DOHH2 (cell line): ENCODE results near the gene EPPIN.

Source experiments
- H3F3A ChIP-seq: fragments of 200-600 bp; sonication (generic), shearing (Covaris generic); 2 replicates; pipeline ENCODE4 v1.6.0; 2016; ENCODE audit warnings: antibody characterized with exemption, mild to moderate bottlenecking; ENCODE audit not compliant: control insufficient read depth, insufficient read depth
- H3K27ac ChIP-seq: fragments of 200-600 bp; sonication (generic); 2 replicates; pipeline ENCODE4 v1.5.1; 2014; ENCODE audit warnings: low read depth, mild to moderate bottlenecking, low read length, moderate library complexity
- H3K27me3 ChIP-seq: fragments of 200-600 bp; sonication (generic); 2 replicates; pipeline ENCODE4 v1.6.1; 2014; ENCODE audit warnings: mild to moderate bottlenecking, low read length, mixed read lengths; ENCODE audit not compliant: control insufficient read depth
- H3K36me3 ChIP-seq: fragments of 200-600 bp; sonication (generic); 2 replicates; pipeline ENCODE4 v1.6.1; 2014; ENCODE audit warnings: mild to moderate bottlenecking, low read length, moderate library complexity, mixed read lengths; ENCODE audit not compliant: control insufficient read depth
- H3K4me1 ChIP-seq: fragments of 200-600 bp; sonication (generic); 2 replicates; pipeline ENCODE4 v1.6.1; 2014; ENCODE audit warnings: mild to moderate bottlenecking, low read length, mixed read lengths; ENCODE audit not compliant: control insufficient read depth
- H3K4me2 ChIP-seq: fragments of 200-600 bp; sonication (generic); 2 replicates; pipeline ENCODE4 v1.6.0; 2014; ENCODE audit warnings: mild to moderate bottlenecking, low read length, moderate library complexity
- H3K4me3 ChIP-seq: fragments of 200-600 bp; sonication (generic); 2 replicates; pipeline ENCODE4 v1.5.1; 2014; ENCODE audit warnings: mild to moderate bottlenecking, low read length, mixed read lengths
- H3K79me2 ChIP-seq: fragments of 200-600 bp; sonication (generic); 2 replicates; pipeline ENCODE4 v1.6.1; 2014; ENCODE audit warnings: mild to moderate bottlenecking, low read length, mixed read lengths; ENCODE audit not compliant: control insufficient read depth
- H3K9me2 ChIP-seq: fragments of 200-600 bp; sonication (generic); replicated peaks from 2 replicates; pipeline ENCODE4 v1.6.1; 2014; ENCODE audit warnings: mild to moderate bottlenecking, low read length, mixed read lengths; ENCODE audit not compliant: control insufficient read depth
- H3K9me3 ChIP-seq: fragments of 200-600 bp; sonication (generic); 2 replicates; pipeline ENCODE4 v1.6.1; 2014; ENCODE audit warnings: antibody characterized with exemption, low read length, mixed read lengths; ENCODE audit not compliant: control insufficient read depth, insufficient read depth
- H4K20me1 ChIP-seq: fragments of 200-600 bp; sonication (generic); 2 replicates; pipeline ENCODE4 v1.6.0; 2014; ENCODE audit warnings: low read depth, mild to moderate bottlenecking, antibody characterized with exemption, low read length, moderate library complexity; ENCODE audit not compliant: control insufficient read depth, insufficient read depth
- CTCF ChIP-seq: fragments of 200-600 bp; sonication (generic); IDR thresholded peaks from one replicate; pipeline ENCODE4 v1.5.1; 2014; ENCODE audit warnings: antibody characterized with exemption, mild to moderate bottlenecking, low read depth, low read length; ENCODE audit not compliant: poor library complexity, severe bottlenecking
- EZH2phosphoT487 ChIP-seq: fragments of 200-600 bp; sonication (generic); IDR thresholded peaks from 2 replicates; pipeline ENCODE4 v1.6.1; 2017; ENCODE audit warnings: borderline replicate concordance, mild to moderate bottlenecking, antibody characterized with exemption, low read length, moderate library complexity, mixed read lengths

Gene EPPIN

GRCh38 chr20:45547206-45547770, at the start of gene EPPIN:
Gene EPPIN (minus strand): TSS chr20:45547401. CDS start chr20:45547357, 44 bp downstream.
- no peak within 1 kb of the TSS for H3K4me3 ChIP-seq
- no peaks in the 10 kb centered on the region for H4K20me1 ChIP-seq
- no peaks in the 10 kb centered on the region for H3F3A ChIP-seq
- no peak for TF ChIP-seq EZH2phosphoT487
- no peak for TF ChIP-seq CTCF
- no peak within 1 kb of the TSS for H3K4me2 ChIP-seq
- H3K27me3 ChIP-seq, result peaks cover 22% of the 10 kb centered on the region
- H3K36me3 ChIP-seq, result no peaks in the 10 kb centered on the region
- H3K4me1 ChIP-seq, result no peaks in the 10 kb centered on the region
- H3K79me2 ChIP-seq, result no peaks in the 10 kb centered on the region
- no peaks in the 10 kb centered on the region for H3K9me2 ChIP-seq
- no peak within 1 kb of the TSS for H3K27ac ChIP-seq
- no peaks in the 10 kb centered on the region for H3K9me3 ChIP-seq

- Histone ChIP-seq H3F3A (no peaks in the 10 kb centered on the region), H4K20me1 (no peaks in the 10 kb centered on the region), H3K4me2 (no peak overlapping the region), H3K36me3 (no peaks in the 10 kb centered on the region), H3K79me2 (no peaks in the 10 kb centered on the region), H3K9me3 (no peaks in the 10 kb centered on the region), H3K9me2 (no peaks in the 10 kb centered on the region), H3K4me3 (no peak overlapping the region), H3K27ac (no peak overlapping the region), H3K27me3 (no peaks in the 10 kb centered on the region), H3K4me1 (no peaks in the 10 kb centered on the region)
- no peak for TF ChIP-seq EZH2phosphoT487
- no peak for TF ChIP-seq CTCF
Measured at GRCh38 chr20:45595235-45595634, 48.0 kb upstream of the EPPIN start.

GRCh38 chr20:45593498-45593897, 46.3 kb upstream of the EPPIN start:
- H3K27me3 ChIP-seq, result peaks cover 4% of the 10 kb centered on the region
- no peaks in the 10 kb centered on the region for H4K20me1 ChIP-seq
- H3K27ac ChIP-seq, result no peak overlapping the region
- no peaks in the 10 kb centered on the region for H3F3A ChIP-seq
- no peaks in the 10 kb centered on the region for H3K79me2 ChIP-seq
- TF ChIP-seq EZH2phosphoT487, result no peak
- TF ChIP-seq CTCF, result no peak
- no peaks in the 10 kb centered on the region for H3K9me3 ChIP-seq
- no peaks in the 10 kb centered on the region for H3K9me2 ChIP-seq
- H3K4me3 ChIP-seq, result no peak overlapping the region
- H3K4me1 ChIP-seq, result no peaks in the 10 kb centered on the region
- no peaks in the 10 kb centered on the region for H3K36me3 ChIP-seq
- no peak overlapping the region for H3K4me2 ChIP-seq
